GM21723 (cell line): ENCODE results near the gene SELE.
A peak's percentile ranks its signal among the peaks of the same experiment; 100 is the strongest.
"Not testable (repeated sequence)": the region's sequence is repeated elsewhere in the genome, so short reads cannot be mapped to it uniquely, and the experiment has no call there.

ENCODE experiments used
- ATAC-seq: cut with Tn5 transposase; IDR thresholded peaks from one replicate; pipeline ENCODE4 v1.9.1; 2021; ENCODE audit warnings: mild to moderate bottlenecking, moderate library complexity; ENCODE audit not compliant: unreplicated experiment

Gene SELE

GRCh38 chr1:169688377-169688776, 45.5 kb downstream of the SELE start:
- ATAC-seq, result not testable (repeated sequence)

DNA sequence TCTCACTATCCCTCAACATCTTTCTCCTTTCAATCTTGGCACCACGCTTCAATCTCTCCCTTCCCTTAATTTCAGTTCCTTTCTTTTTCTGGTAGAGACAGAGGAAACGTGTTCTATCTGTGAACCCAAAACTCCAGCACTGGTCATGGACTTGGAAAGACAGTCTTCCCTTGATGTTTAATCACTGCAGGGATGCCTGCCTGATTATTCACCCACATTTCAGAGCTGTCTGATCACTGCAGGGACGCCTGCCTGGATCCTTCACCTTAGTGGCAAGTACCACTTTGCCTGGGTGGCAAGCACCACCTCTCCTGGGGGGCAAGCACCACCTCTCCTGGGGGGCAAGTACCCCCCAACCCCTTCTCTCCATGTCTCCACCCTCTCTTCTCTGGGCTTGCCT, 50.2 kb downstream of the SELE start:
- ATAC-seq, result no peak

- not testable (repeated sequence) for ATAC-seq
Observed at GRCh38 chr1:169683168-169683567, 50.7 kb downstream of the SELE start.

DNA sequence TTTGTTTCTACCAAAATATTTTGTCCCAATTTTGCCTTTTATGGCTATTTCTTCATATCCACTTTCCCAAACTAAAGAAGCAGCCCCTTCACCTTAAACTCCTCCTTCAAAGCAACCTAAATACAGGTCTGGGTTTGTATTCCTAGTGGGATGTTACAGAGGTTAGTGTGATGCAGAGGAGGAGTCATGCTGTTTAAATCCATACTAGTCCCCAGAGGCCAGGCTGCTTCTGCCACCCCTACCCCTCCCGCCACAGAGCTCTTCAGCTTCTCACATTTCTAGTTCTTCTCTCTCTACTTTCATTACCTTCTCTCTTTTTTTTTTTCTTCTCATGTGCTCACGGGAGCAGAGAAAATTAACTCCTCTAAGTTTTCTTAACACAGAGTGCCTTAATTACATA, 51.8 kb downstream of the SELE start:
- ATAC-seq, result no peak

- peak; percentile 30 for ATAC-seq
Observed at GRCh38 chr1:169681140-169681539, 52.7 kb downstream of the SELE start.

DNA sequence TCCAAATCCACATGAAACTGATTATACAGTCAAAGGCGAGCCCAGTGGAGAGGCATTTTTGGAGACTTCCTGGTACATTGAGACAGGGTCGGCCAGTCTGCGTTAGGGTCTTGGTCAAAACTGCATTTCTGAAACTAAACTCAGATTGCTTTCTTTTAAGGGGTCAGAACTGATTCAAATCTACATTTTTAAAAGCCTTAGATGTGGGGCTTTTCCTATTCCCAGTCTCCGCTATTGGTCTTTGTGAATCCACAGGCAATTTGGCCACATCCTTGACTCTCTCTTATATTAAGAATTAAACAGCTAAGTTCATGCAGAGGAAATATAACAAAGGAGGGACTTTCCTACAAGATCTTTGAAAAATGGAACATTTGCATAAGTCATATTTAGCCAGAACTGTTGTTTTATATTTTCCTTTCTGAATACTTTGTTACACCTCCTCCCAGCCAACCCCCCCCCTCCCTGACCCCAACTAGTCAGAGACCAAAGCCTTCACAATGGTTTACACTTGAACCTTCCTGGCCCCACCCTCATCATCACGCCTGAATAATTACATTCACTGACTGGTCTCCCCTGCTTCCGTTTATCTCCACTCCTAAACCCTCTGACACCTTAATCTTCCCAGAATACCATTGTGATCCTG, 53.4 kb downstream of the SELE start:
- peak; percentile 57 for ATAC-seq

- no peak for ATAC-seq
Observed at GRCh38 chr1:169679692-169680091, 54.2 kb downstream of the SELE start.

DNA sequence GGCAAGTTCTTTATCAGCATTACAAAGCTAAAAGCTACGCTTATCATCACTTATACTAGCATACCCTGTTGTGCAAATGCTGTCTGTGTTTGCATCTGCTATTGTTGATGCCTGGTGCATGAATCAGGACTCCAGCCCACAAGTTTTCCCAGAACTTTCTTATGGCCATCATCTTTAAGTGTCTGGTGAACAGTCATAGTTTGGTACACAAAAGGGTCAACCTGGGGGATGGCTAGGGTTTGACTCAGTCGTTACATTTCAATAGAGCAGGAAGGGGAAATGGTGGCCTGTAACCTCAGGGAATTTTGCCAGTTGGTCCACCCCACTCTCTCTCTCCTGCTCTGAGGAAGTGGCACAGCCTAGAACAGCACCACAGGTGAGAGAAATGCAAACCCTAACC, 57.9 kb downstream of the SELE start:
- no peak for ATAC-seq
